Uterus (tissue), 4 donors: Measurements from ENCODE around the gene S100A7A. TPM values are rescaled to one million over a fixed set of nuclear protein-coding genes. Genes with fewer than 3 reads are reported as not detected.

Source experiments
- DNase-seq, 2 donors: peaks; one replicate each; pipeline ENCODE4 v3.0.0-alpha.2; 2019 to 2020
- H3K27ac ChIP-seq, 2 donors: fragments of 200-600 bp; sonication (generic); 1 replicate in 1 of 2; 2 replicates in 1 of 2; pipeline ENCODE4 v1.5.1; 2016 to 2018
- H3K27me3 ChIP-seq, 2 donors: fragments of 200-600 bp; sonication (generic); one replicate each; pipeline ENCODE4 v1.5.1; 2018 to 2019; ENCODE audit warnings: control low read depth in 1 of 2
- H3K36me3 ChIP-seq, 2 donors: fragments of 200-600 bp; sonication (generic); one replicate each; pipeline ENCODE4 v1.5.1; 2019; ENCODE audit warnings: control low read depth in 1 of 2
- H3K4me1 ChIP-seq, 2 donors: fragments of 200-600 bp; sonication (generic); one replicate each; pipeline ENCODE4 v1.5.1; 2018 to 2019; ENCODE audit warnings: control low read depth in 1 of 2
- H3K4me3 ChIP-seq, 2 donors: fragments of 200-600 bp; sonication (generic); 1 replicate in 1 of 2; 2 replicates in 1 of 2; pipeline ENCODE4 v1.5.1; 2018 to 2019; ENCODE audit warnings: mild to moderate bottlenecking in 1 of 2
- H3K9me3 ChIP-seq, 2 donors: fragments of 200-600 bp; sonication (generic); one replicate each; pipeline ENCODE4 v1.5.1; 2019; ENCODE audit warnings: control low read depth in 1 of 2
- POLR2A ChIP-seq, 2 donors: fragments of 450-650 bp; IDR thresholded peaks; one replicate each; pipeline ENCODE4 v1.6.1; 2016; ENCODE audit warnings: antibody characterized with exemption in 2 of 2, mild to moderate bottlenecking in 1 of 2, moderate library complexity in 1 of 2
- intact Hi-C: fragments of 100-400 bp; cut with DNase I; formaldehyde crosslinking; loops from one replicate; pipeline ENCODE4 v1.15.1; 2023; ENCODE audit warnings: low total_unique reads
- total RNA-seq, 4 donors: library from RNA; depleted of rRNA in 3 of 4; stranded (reverse); fragments of >200 nt in 3 of 4; gene quantifications; one replicate each; pipeline versions ENCODE4 v1.1.0 to v1.2.4, GENCODE V29; 2014 to 2023
- TF ChIP-seq, protein P1 (sequence below), 4 experiments: fragments of 200-600 bp in 2 of 4; fragments of 450-650 bp in 2 of 4; sonication (generic) in 2 of 4; IDR thresholded peaks; one replicate each; pipeline ENCODE4 v1.5.1; 2016 to 2019; ENCODE audit warnings: antibody characterized with exemption in 4 of 4, mild to moderate bottlenecking in 2 of 4, moderate library complexity in 1 of 4
- donor health status: DM: yes; HTN: yes; CAD: no.

The S100A7A gene
- not detected for total RNA-seq

DNA sequence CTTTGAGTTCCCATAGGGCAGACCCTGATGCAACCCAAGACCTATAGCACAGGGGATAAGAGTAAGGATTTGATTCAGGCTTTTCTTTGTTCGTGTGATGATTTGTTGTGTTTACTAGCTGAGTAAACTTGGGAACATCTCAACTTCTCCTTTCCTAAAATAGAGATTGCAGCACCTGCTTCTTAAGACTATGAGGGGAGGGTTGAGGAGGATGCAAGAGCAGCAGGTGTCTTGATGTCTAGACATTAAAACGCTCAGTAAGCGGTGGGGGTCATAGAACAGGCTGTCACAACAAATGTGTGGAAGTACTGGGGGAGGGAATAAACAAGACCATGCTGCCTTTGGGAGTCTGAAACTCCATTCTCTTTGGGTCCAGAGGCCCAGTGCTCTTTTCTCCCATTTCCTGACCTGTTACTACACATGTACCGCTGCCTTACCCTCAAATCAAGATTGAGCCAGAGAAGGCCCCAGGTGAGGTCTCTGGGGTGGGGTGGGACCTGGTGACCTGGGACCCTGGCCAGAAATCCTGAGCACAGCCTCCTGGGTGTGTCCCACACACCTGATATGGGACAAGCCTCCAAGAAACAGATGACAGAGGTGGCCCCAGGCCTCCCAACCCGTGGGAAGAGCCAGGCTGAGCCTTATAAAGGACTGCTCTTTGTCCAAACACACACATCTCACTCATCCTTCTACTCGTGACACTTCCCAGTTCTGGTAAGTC lies at the start of gene S100A7A:
Gene S100A7A (plus strand): TSS at position 671 of the 721 bp plus-strand sequence. CDS start 1,563 bp downstream, outside the sequence.
- no peak for DNase-seq
- intact Hi-C loops: no loop called here

DNA sequence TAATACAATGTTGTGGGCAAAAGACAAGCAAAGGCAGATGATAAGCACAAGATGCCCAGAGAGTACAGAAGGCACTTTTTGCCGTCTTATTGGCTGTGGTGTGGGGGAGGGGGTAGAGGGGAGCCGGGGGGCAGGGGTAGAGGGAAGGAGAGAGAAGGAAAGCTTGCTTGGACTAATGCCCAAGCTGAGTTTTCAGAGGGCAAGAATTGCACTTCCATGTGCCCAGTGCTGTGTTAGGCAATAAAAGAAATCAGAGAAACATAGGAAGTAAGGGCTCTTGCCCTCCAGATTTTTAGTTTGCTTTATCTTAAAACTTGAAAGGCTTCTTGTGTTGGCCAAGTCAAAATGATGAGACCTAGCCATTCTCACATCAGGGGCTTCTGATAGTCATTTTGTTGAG lies 49.2 kb upstream of the S100A7A start:
- H3K27ac ChIP-seq: no peak overlapping the region
- H3K36me3 ChIP-seq: no peaks in the 10 kb centered on the region
- H3K4me3 ChIP-seq: no peak overlapping the region
- intact Hi-C loops: no loop called here
- H3K4me1 ChIP-seq: no peaks in the 10 kb centered on the region
- no peak for DNase-seq
- H3K27me3 ChIP-seq: no peaks in the 10 kb centered on the region
- H3K9me3 ChIP-seq: no peaks in the 10 kb centered on the region
- TF ChIP-seq, protein P1, sequence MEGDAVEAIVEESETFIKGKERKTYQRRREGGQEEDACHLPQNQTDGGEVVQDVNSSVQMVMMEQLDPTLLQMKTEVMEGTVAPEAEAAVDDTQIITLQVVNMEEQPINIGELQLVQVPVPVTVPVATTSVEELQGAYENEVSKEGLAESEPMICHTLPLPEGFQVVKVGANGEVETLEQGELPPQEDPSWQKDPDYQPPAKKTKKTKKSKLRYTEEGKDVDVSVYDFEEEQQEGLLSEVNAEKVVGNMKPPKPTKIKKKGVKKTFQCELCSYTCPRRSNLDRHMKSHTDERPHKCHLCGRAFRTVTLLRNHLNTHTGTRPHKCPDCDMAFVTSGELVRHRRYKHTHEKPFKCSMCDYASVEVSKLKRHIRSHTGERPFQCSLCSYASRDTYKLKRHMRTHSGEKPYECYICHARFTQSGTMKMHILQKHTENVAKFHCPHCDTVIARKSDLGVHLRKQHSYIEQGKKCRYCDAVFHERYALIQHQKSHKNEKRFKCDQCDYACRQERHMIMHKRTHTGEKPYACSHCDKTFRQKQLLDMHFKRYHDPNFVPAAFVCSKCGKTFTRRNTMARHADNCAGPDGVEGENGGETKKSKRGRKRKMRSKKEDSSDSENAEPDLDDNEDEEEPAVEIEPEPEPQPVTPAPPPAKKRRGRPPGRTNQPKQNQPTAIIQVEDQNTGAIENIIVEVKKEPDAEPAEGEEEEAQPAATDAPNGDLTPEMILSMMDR (IDR thresholded peaks at IDR 0.05): no peak
- TF ChIP-seq POLR2A (IDR thresholded peaks at IDR 0.05): no peak

More for the DNA sequence above, at the start of gene S100A7A:
- Histone ChIP-seq H3K27ac (no peak within 1 kb of the TSS), H3K27me3 (no peaks in the 10 kb centered on the region), H3K4me3 (no peak within 1 kb of the TSS), H3K4me1 (no peaks in the 10 kb centered on the region), H3K9me3 (no peaks in the 10 kb centered on the region), H3K36me3 (no peaks in the 10 kb centered on the region)
- no peak for TF ChIP-seq POLR2A (IDR thresholded peaks at IDR 0.05)
- TF ChIP-seq, protein P1 (IDR thresholded peaks at IDR 0.05): no peak

DNA sequence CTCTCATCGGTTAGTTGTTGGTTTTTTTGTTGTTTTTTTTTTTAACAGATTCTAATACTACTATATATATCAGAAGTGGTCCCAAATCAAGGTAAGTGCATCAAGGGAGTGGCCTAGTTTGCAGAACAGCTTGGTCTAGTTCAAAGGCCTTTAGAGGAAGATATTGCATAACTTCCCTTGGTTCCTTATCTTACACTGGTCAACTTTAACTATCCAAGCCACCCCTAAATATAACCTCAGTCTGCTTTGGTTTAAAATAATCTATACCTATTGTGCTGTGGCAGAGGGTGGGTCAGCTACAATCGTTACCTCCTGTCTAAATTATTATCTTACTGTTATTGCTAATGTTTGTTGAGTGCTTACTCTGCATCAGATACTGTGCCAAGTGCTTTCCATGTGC lies 47.8 kb upstream of the S100A7A start:
- DNase-seq: no peak
- no peak for TF ChIP-seq POLR2A (IDR thresholded peaks at IDR 0.05)
- TF ChIP-seq, protein P1 (IDR thresholded peaks at IDR 0.05): no peak
- Histone ChIP-seq H3K4me3 (no peak overlapping the region), H3K36me3 (no peaks in the 10 kb centered on the region), H3K9me3 (no peaks in the 10 kb centered on the region), H3K4me1 (no peaks in the 10 kb centered on the region), H3K27ac (no peak overlapping the region), H3K27me3 (no peaks in the 10 kb centered on the region)
- intact Hi-C loops: no loop called here

DNA sequence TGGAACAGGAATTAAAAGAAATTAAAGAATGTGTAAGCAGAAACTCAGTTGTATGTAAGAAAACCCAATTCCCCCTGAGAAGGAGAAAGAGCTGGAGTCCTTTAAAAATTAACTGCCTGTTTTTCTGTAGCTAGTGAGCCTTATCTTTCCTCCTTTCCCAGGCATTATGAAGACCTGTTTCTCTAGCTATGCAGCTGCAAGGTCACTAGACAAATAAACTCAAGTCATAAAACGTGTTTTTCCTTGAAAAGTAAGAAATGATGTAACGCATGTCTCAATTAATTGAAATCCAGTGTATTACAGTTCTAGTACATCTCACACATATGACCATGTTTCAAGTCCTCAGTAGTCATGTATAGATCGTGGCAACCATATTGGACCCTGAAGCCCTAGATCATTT lies 46.2 kb upstream of the S100A7A start:
- H3K4me1 ChIP-seq: no peaks in the 10 kb centered on the region

GRCh38 chr1:153371231-153371630 lies 45.1 kb upstream of the S100A7A start:
- H3K27ac ChIP-seq: no peak overlapping the region
- no peaks in the 10 kb centered on the region for H3K36me3 ChIP-seq
- DNase-seq: no peak
- intact Hi-C loops: no loop called here
- H3K4me3 ChIP-seq: no peak overlapping the region
- no peaks in the 10 kb centered on the region for H3K9me3 ChIP-seq
- no peaks in the 10 kb centered on the region for H3K27me3 ChIP-seq
- TF ChIP-seq POLR2A (IDR thresholded peaks at IDR 0.05): no peak
- TF ChIP-seq, protein P1 (IDR thresholded peaks at IDR 0.05): no peak
- no peaks in the 10 kb centered on the region for H3K4me1 ChIP-seq

More for the DNA sequence above, 46.2 kb upstream of the S100A7A start:
- no peak for TF ChIP-seq POLR2A (IDR thresholded peaks at IDR 0.05)
- TF ChIP-seq, protein P1 (IDR thresholded peaks at IDR 0.05): no peak
- Histone ChIP-seq H3K27ac (no peak overlapping the region), H3K36me3 (no peaks in the 10 kb centered on the region), H3K9me3 (no peaks in the 10 kb centered on the region), H3K4me3 (no peak overlapping the region), H3K27me3 (no peaks in the 10 kb centered on the region)
- no peak for DNase-seq
- intact Hi-C loops: no loop called here
